GM18517 (cell line): ENCODE measurements around the gene CHD6.

Experiments used
- ATAC-seq: cut with Tn5 transposase; IDR thresholded peaks from one replicate; pipeline ENCODE4 v1.9.1; 2021; ENCODE audit warnings: mild to moderate bottlenecking, moderate library complexity; ENCODE audit not compliant: unreplicated experiment

Gene CHD6

GRCh38 chr20:41403604-41404003 is 214.6 kb downstream of the CHD6 start:
- no peak for ATAC-seq

- no peak for ATAC-seq
These were observed 219.8 kb downstream of the CHD6 start for GRCh38 chr20:41398408-41398807.

- ATAC-seq = no peak
These were observed 222.2 kb downstream of the CHD6 start for GRCh38 chr20:41395667-41396664.

GRCh38 chr20:41394931-41395666 is 223.1 kb downstream of the CHD6 start:
- no peak for ATAC-seq

- ATAC-seq = no peak
These were observed 224.1 kb downstream of the CHD6 start for GRCh38 chr20:41394081-41394480.

- no peak for ATAC-seq
These were observed 224.5 kb downstream of the CHD6 start for GRCh38 chr20:41393705-41394066.

GRCh38 chr20:41392871-41393704 is 225.1 kb downstream of the CHD6 start:
- no peak for ATAC-seq

- ATAC-seq = no peak
These were observed 225.9 kb downstream of the CHD6 start for GRCh38 chr20:41392295-41392694.

- ATAC-seq = no peak
These were observed 226.6 kb downstream of the CHD6 start for GRCh38 chr20:41391587-41392001.

GRCh38 chr20:41390889-41391288 is 227.3 kb downstream of the CHD6 start:
- ATAC-seq = no peak

GRCh38 chr20:41387444-41387851 is 230.7 kb downstream of the CHD6 start:
- no peak for ATAC-seq

GRCh38 chr20:41386502-41387427 is 231.4 kb downstream of the CHD6 start:
- ATAC-seq = no peak

GRCh38 chr20:41382791-41383305 is 235.3 kb downstream of the CHD6 start:
- no peak for ATAC-seq

GRCh38 chr20:41380551-41381193 is 237.5 kb downstream of the CHD6 start:
- no peak for ATAC-seq

- ATAC-seq = no peak
These were observed 238.6 kb downstream of the CHD6 start for GRCh38 chr20:41379551-41379950.

GRCh38 chr20:41377275-41377674 is 240.9 kb downstream of the CHD6 start:
- ATAC-seq = no peak

- no peak for ATAC-seq
These were observed 241.8 kb downstream of the CHD6 start for GRCh38 chr20:41376349-41376748.

GRCh38 chr20:41375846-41376245 is 242.3 kb downstream of the CHD6 start:
- no peak for ATAC-seq
